ENCODE data around the gene TRAF7.
"Not testable (repeated sequence)": the region's sequence is repeated elsewhere in the genome, so short reads cannot be mapped to it uniquely, and the experiment has no call there.

Gene TRAF7

GRCh38 chr16:2155091-2155950 is at the start of gene TRAF7:
Gene TRAF7, plus strand, starts transcription at chr16:2155782. Its CDS starts 8,139 bp downstream, at chr16:2163921.
- peak; percentile 100 for DNase-seq (ENCODE audit: low read depth in 2 of 2)

- not testable (repeated sequence) for DNase-seq (ENCODE audit: low read depth in 2 of 2)
Observed at GRCh38 chr16:2106211-2106610, 49.4 kb upstream of the TRAF7 start.

- DNase-seq (ENCODE audit: low read depth in 2 of 2) = not testable (repeated sequence)
Observed at GRCh38 chr16:2107121-2107790, 48.3 kb upstream of the TRAF7 start.

- DNase-seq (ENCODE audit: low read depth in 2 of 2) = not testable (repeated sequence)
Observed at GRCh38 chr16:2107791-2108125, 47.8 kb upstream of the TRAF7 start.

- DNase-seq (ENCODE audit: low read depth in 2 of 2) = not testable (repeated sequence)
Observed at GRCh38 chr16:2108446-2109270, 46.9 kb upstream of the TRAF7 start.

- not testable (repeated sequence) for DNase-seq (ENCODE audit: low read depth in 2 of 2)
Observed at GRCh38 chr16:2109271-2109580, 46.4 kb upstream of the TRAF7 start.

GRCh38 chr16:2109872-2110271 is 45.7 kb upstream of the TRAF7 start:
- DNase-seq (ENCODE audit: low read depth in 2 of 2) = not testable (repeated sequence)

GRCh38 chr16:2110332-2111008 is 45.1 kb upstream of the TRAF7 start:
- not testable (repeated sequence) for DNase-seq (ENCODE audit: low read depth in 2 of 2)

GRCh38 chr16:2111009-2111353 is 44.6 kb upstream of the TRAF7 start:
- DNase-seq (ENCODE audit: low read depth in 2 of 2) = not testable (repeated sequence)

- not testable (repeated sequence) for DNase-seq (ENCODE audit: low read depth in 2 of 2)
Observed at GRCh38 chr16:2111412-2112335, 43.9 kb upstream of the TRAF7 start.

- not testable (repeated sequence) for DNase-seq (ENCODE audit: low read depth in 2 of 2)
Observed at GRCh38 chr16:2112539-2113106, 43.0 kb upstream of the TRAF7 start.

- DNase-seq (ENCODE audit: low read depth in 2 of 2) = not testable (repeated sequence)
Observed at GRCh38 chr16:2114225-2114624, 41.4 kb upstream of the TRAF7 start.

- not testable (repeated sequence) for DNase-seq (ENCODE audit: low read depth in 2 of 2)
Observed at GRCh38 chr16:2114885-2115590, 40.5 kb upstream of the TRAF7 start.

- no peak for DNase-seq (ENCODE audit: low read depth in 2 of 2)
Observed at GRCh38 chr16:2115591-2115973, 40.0 kb upstream of the TRAF7 start.

- not testable (repeated sequence) for DNase-seq (ENCODE audit: low read depth in 2 of 2)
Observed at GRCh38 chr16:2116428-2116827, 39.2 kb upstream of the TRAF7 start.

- not testable (repeated sequence) for DNase-seq (ENCODE audit: low read depth in 2 of 2)
Observed at GRCh38 chr16:2117341-2117740, 38.2 kb upstream of the TRAF7 start.

GRCh38 chr16:2117960-2118722 is 37.4 kb upstream of the TRAF7 start:
- DNase-seq (ENCODE audit: low read depth in 2 of 2) = not testable (repeated sequence)

- not testable (repeated sequence) for DNase-seq (ENCODE audit: low read depth in 2 of 2)
Observed at GRCh38 chr16:2121325-2121724, 34.3 kb upstream of the TRAF7 start.

GRCh38 chr16:2121853-2122252 is 33.7 kb upstream of the TRAF7 start:
- no peak for DNase-seq (ENCODE audit: low read depth in 2 of 2)

Measured in fibroblast of skin of left biceps (primary cell).